Effector memory CD8-positive, alpha-beta T cell (primary cell): ENCODE measurements around the gene LHFPL4.
"Not testable (repeated sequence)": the region's sequence is repeated elsewhere in the genome, so short reads cannot be mapped to it uniquely, and the experiment has no call there.

Experiments
- ATAC-seq: fragments of 150-1000 bp; cut with Tn5 transposase; replicated peaks from 2 replicates; pipeline ENCODE4 v1.10.0; 2021; ENCODE audit warnings: mild to moderate bottlenecking, moderate library complexity
- DNase-seq, 3 experiments: peaks; one replicate each; pipeline ENCODE4 v3.0.0; 2021
- H3K27ac Mint-ChIP-seq, 2 donors: one replicate each; pipeline ENCODE4 v1.8.0; 2022; ENCODE audit warnings: mild to moderate bottlenecking in 2 of 2, mixed read lengths in 2 of 2, moderate library complexity in 2 of 2
- H3K27me3 Mint-ChIP-seq, 2 donors: one replicate each; pipeline ENCODE4 v1.8.0; 2022; ENCODE audit warnings: mixed read lengths in 2 of 2
- H3K36me3 Mint-ChIP-seq: one replicate; pipeline ENCODE4 v1.8.0; 2022; ENCODE audit warnings: mild to moderate bottlenecking, moderate library complexity, mixed read lengths; ENCODE audit not compliant: insufficient read depth
- H3K4me1 Mint-ChIP-seq, 2 donors: one replicate each; pipeline ENCODE4 v1.8.0; 2022; ENCODE audit warnings: low read depth in 2 of 2, mixed read lengths in 2 of 2
- H3K4me3 Mint-ChIP-seq, 2 donors: one replicate each; pipeline ENCODE4 v1.8.0; 2022; ENCODE audit warnings: mild to moderate bottlenecking in 2 of 2, mixed read lengths in 2 of 2, moderate library complexity in 2 of 2
- H3K9me3 Mint-ChIP-seq, 2 donors: one replicate each; pipeline ENCODE4 v1.8.0; 2022; ENCODE audit warnings: mixed read lengths in 2 of 2
- total RNA-seq, 9 experiments: gene quantifications; one replicate each; lab custom pipeline; 2026; lab: John Stamatoyannopoulos, UW

The LHFPL4 gene
- total RNA-seq: 0 to 0.24 (median 0) reads per million in 9 experiments

GRCh38 chr3:9553021-9553947 lies at the start of gene LHFPL4:
Gene LHFPL4 (minus strand): TSS chr3:9553822. CDS start chr3:9552679, 1,143 bp downstream.
- H3K36me3 Mint-ChIP-seq: no peaks in the 10 kb centered on the region
- H3K27me3 Mint-ChIP-seq: peaks cover 70 to 77% of the 10 kb centered on the region in 2 donors
- DNase-seq (no peak), ATAC-seq (no peak)
- peak within 1 kb of the TSS; percentile 9 to 33 for H3K4me3 Mint-ChIP-seq
- peaks cover 6 to 11% of the 10 kb centered on the region in 2 donors for H3K4me1 Mint-ChIP-seq
- peaks cover 2 to 5% of the 10 kb centered on the region in 2 donors for H3K9me3 Mint-ChIP-seq
- no peak within 1 kb of the TSS for H3K27ac Mint-ChIP-seq

DNA sequence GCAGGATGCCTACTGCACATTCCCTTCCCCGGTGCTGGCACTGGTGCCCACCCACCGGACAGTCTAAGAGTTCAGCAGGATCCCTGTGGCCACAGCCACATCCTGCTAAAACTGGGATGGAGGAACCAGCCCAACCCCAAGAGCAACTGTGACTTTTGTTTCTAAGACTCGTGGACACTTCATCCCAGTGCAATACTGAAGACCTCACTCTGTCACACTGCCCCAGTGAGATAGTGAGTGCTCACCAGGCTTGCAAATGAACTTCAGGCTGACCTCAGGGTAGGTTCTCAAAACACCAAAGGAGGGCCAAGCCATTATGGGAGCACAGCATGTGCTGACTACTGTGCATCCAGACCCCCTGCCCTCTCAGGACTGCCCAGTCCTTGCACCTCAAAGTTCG lies 49.0 kb upstream of the LHFPL4 start:
- ATAC-seq (no peak), DNase-seq (no peak)
- H3K36me3 Mint-ChIP-seq: no peaks in the 10 kb centered on the region
- peaks cover 0 to 4% of the 10 kb centered on the region in 2 donors for H3K4me1 Mint-ChIP-seq
- H3K4me3 Mint-ChIP-seq: no peak overlapping the region
- peaks cover 57 to 71% of the 10 kb centered on the region in 2 donors for H3K27me3 Mint-ChIP-seq
- no peak overlapping the region for H3K27ac Mint-ChIP-seq
- H3K9me3 Mint-ChIP-seq: peaks cover 0 to 2% of the 10 kb centered on the region in 2 donors

DNA sequence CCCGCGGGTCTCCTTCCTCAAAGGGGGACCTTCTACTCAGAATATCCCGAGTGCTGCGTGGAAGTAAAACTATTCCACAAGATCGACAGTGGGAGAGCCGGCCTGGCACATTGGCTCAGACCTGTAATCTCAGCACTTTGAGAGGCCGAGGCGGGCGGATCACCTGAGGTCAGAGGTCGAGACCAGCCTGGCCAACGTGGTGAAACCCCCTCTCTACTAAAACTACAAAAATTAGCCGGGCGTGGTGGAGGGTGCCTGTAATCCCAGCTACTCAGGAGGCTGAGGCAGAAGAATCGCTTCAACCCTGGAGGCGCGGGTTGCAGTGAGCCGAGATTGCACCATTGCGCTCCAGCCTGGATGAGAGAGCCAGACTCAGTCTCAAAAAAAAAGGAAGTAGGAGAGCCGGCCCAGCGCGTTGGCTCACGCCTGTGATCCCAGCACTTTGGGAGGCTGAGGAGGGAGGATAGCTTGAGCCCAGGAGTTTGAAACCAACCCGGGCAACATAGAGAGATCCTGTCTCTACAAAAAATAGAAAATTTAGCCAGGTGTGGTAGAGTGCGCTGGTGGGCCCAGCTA lies 47.5 kb upstream of the LHFPL4 start:
- peaks cover 56 to 71% of the 10 kb centered on the region in 2 donors for H3K27me3 Mint-ChIP-seq
- H3K4me1 Mint-ChIP-seq, H3K36me3 Mint-ChIP-seq, DNase-seq, H3K27ac Mint-ChIP-seq, ATAC-seq, H3K9me3 Mint-ChIP-seq: not testable (repeated sequence)
- H3K4me3 Mint-ChIP-seq: peak overlapping the region in 1 of 2 donors; percentile 12

- ATAC-seq (no peak), DNase-seq (no peak)
- Mint-ChIP-seq H3K4me3 (peak overlapping the region in 1 of 2 donors; percentile 29), H3K9me3 (no peaks in the 10 kb centered on the region), H3K4me1 (peaks cover 0 to 4% of the 10 kb centered on the region in 2 donors), H3K27ac (no peak overlapping the region), H3K36me3 (no peaks in the 10 kb centered on the region), H3K27me3 (peaks cover 55 to 68% of the 10 kb centered on the region in 2 donors)
Observed at GRCh38 chr3:9600597-9600996, 47.0 kb upstream of the LHFPL4 start.

- ATAC-seq (no peak), DNase-seq (no peak)
- H3K27ac Mint-ChIP-seq: no peak overlapping the region
- no peak overlapping the region for H3K4me3 Mint-ChIP-seq
- H3K27me3 Mint-ChIP-seq: peaks cover 46 to 54% of the 10 kb centered on the region in 2 donors
- peaks cover 0 to 4% of the 10 kb centered on the region in 2 donors for H3K4me1 Mint-ChIP-seq
- no peaks in the 10 kb centered on the region for H3K9me3 Mint-ChIP-seq
- H3K36me3 Mint-ChIP-seq: no peaks in the 10 kb centered on the region
Observed at GRCh38 chr3:9598783-9599387, 45.3 kb upstream of the LHFPL4 start.

- Mint-ChIP-seq H3K27me3 (peaks cover 37% of the 10 kb centered on the region in 2 donors), H3K36me3 (no peaks in the 10 kb centered on the region), H3K4me3 (no peak overlapping the region), H3K27ac (no peak overlapping the region), H3K9me3 (no peaks in the 10 kb centered on the region), H3K4me1 (peaks cover 0 to 4% of the 10 kb centered on the region in 2 donors)
- DNase-seq: no peak
- no peak for ATAC-seq
Observed at GRCh38 chr3:9595877-9596276, 42.3 kb upstream of the LHFPL4 start.

DNA sequence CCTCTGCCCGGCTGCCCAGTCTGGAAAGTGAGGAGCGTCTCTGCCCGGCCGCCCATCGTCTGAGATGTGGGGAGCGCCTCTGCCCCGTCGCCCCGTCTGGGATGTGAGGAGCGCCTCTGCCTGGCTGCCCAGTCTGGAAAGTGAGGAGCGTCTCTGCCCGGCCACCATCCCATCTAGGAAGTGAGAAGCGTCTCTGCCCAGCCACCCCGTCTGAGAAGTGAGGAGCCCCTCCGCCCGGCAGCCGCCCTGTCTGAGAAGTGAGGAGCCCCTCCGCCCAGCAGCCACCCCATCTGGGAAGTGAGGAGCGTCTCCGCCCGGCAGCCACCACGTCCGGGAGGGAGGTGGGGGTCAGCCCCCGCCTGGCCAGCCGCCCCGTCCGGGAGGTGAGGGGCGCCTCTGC lies 38.2 kb upstream of the LHFPL4 start:
- DNase-seq, ATAC-seq, H3K27ac Mint-ChIP-seq, H3K4me3 Mint-ChIP-seq, H3K4me1 Mint-ChIP-seq, H3K9me3 Mint-ChIP-seq, H3K36me3 Mint-ChIP-seq: not testable (repeated sequence)
- H3K27me3 Mint-ChIP-seq: peaks cover 17 to 21% of the 10 kb centered on the region in 2 donors

- no peaks in the 10 kb centered on the region for H3K9me3 Mint-ChIP-seq
- no peak overlapping the region for H3K27ac Mint-ChIP-seq
- H3K27me3 Mint-ChIP-seq: peaks cover 10 to 21% of the 10 kb centered on the region in 2 donors
- ATAC-seq (no peak), DNase-seq (no peak)
- no peaks in the 10 kb centered on the region for H3K4me1 Mint-ChIP-seq
- no peak overlapping the region for H3K4me3 Mint-ChIP-seq
- H3K36me3 Mint-ChIP-seq: no peaks in the 10 kb centered on the region
Observed at GRCh38 chr3:9590282-9590791, 36.7 kb upstream of the LHFPL4 start.

DNA sequence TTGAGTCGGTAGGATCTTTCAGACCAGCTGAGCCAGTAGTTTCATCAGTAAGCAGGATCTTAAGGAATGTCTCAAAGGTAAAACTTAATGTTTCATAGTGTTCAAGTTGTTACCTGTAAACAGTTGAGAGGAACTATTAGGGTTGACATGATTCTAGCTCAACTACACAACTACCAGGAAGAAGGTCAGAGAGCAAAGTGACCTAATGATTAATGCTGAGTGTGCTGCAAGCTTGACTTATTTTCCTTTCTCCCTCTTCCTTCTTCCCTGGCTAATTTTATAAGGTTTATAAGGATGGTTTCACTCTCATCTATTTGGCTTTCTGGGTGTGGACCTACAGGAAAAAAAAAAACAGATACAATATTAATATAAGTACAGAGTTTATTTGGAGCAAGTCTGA lies 30.2 kb upstream of the LHFPL4 start:
- Mint-ChIP-seq H3K4me3 (no peak overlapping the region), H3K36me3 (no peaks in the 10 kb centered on the region), H3K4me1 (no peaks in the 10 kb centered on the region), H3K9me3 (peaks cover 0 to 5% of the 10 kb centered on the region in 2 donors), H3K27me3 (peaks cover 0 to 6% of the 10 kb centered on the region in 2 donors), H3K27ac (no peak overlapping the region)
- no peak for DNase-seq
- ATAC-seq: no peak

- Mint-ChIP-seq H3K27me3 (peaks cover 0 to 6% of the 10 kb centered on the region in 2 donors), H3K27ac (no peak overlapping the region), H3K4me1 (no peaks in the 10 kb centered on the region), H3K9me3 (peaks cover 0 to 5% of the 10 kb centered on the region in 2 donors), H3K36me3 (no peaks in the 10 kb centered on the region), H3K4me3 (no peak overlapping the region)
- ATAC-seq (no peak), DNase-seq (no peak)
Observed at GRCh38 chr3:9583371-9583770, 29.7 kb upstream of the LHFPL4 start.

DNA sequence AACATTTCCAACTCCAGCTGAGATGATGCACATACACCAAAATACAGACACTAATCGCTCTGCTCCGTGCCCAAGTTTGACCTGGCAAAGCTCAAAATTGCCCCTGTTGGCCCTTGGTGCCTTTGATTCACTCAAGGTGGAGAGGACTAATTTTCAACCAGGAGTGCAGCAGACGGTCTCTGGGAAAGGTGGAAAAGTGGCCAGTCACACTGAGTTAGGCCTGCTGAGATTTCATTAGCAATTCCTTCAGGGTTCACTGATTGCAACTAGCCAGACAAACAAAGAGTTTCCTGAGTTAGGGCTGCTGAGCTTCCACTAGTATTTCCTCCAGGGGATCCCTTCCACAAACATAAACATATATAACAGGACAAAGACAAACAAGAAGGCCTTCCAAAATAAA lies 28.7 kb upstream of the LHFPL4 start:
- ATAC-seq: no peak
- H3K4me1 Mint-ChIP-seq: no peaks in the 10 kb centered on the region
- H3K27me3 Mint-ChIP-seq: peaks cover 0 to 5% of the 10 kb centered on the region in 2 donors
- H3K36me3 Mint-ChIP-seq: no peaks in the 10 kb centered on the region
- no peak for DNase-seq
- H3K27ac Mint-ChIP-seq: no peak overlapping the region
- H3K4me3 Mint-ChIP-seq: no peak overlapping the region
- peaks cover 0 to 5% of the 10 kb centered on the region in 2 donors for H3K9me3 Mint-ChIP-seq

- Mint-ChIP-seq H3K27me3 (no peaks in the 10 kb centered on the region), H3K27ac (no peak overlapping the region), H3K36me3 (no peaks in the 10 kb centered on the region), H3K9me3 (peaks cover 0 to 5% of the 10 kb centered on the region in 2 donors), H3K4me1 (no peaks in the 10 kb centered on the region), H3K4me3 (no peak overlapping the region)
- ATAC-seq (no peak), DNase-seq (no peak)
Observed at GRCh38 chr3:9581742-9582141, 28.1 kb upstream of the LHFPL4 start.

DNA sequence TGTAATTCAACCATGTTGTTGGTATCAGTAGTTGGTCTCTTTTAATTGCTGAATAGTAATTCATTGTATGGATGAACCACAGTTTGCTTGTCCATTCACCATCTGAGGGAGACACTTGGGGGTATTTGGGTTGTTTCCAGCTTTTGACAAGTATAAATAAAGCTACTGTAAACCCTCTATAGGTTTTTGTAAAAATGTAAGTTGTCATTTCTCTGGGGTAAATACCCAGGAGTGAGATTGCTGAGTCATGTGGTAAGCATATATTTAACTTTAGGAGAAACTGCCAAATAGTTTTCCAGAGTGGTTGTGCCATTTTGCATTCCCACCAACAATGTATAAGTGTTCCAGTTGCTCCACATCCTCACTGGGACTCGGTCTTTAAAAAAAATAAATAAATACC lies 15.4 kb upstream of the LHFPL4 start:
- Mint-ChIP-seq H3K27me3 (peaks cover 19 to 57% of the 10 kb centered on the region in 2 donors), H3K36me3 (no peaks in the 10 kb centered on the region), H3K4me1 (no peaks in the 10 kb centered on the region), H3K4me3 (no peak overlapping the region), H3K27ac (no peak overlapping the region), H3K9me3 (peaks cover 0 to 2% of the 10 kb centered on the region in 2 donors)
- DNase-seq (no peak), ATAC-seq (no peak)
